Measurements from ENCODE around the gene KCNH4.
A peak's percentile ranks its signal among the peaks of the same experiment; 100 is the strongest.

The KCNH4 gene

GRCh38 chr17:42107597-42108576 lies 73.1 kb downstream of the KCNH4 start:
- peaks cover 2% of the 10 kb centered on the region for H3K36me3 ChIP-seq (ENCODE audit: control insufficient read depth, insufficient read depth, low read length)
- no peaks in the 10 kb centered on the region for H3K9me3 ChIP-seq (ENCODE audit: control insufficient read depth, insufficient read depth, low read length)
- H3K27me3 ChIP-seq (ENCODE audit: control insufficient read depth, insufficient read depth, low read length): no peaks in the 10 kb centered on the region
- peaks cover 6% of the 10 kb centered on the region for H3K4me1 ChIP-seq (ENCODE audit: control insufficient read depth, insufficient read depth, low read length)
- H3K4me3 ChIP-seq (ENCODE audit: low read depth, low read length): peak overlapping the region; percentile 58
- H3K9ac ChIP-seq (ENCODE audit: low read depth, low read length): peak overlapping the region; percentile 41

GRCh38 chr17:42107124-42107523 lies 73.8 kb downstream of the KCNH4 start:
- peak overlapping the region; percentile 58 for H3K4me3 ChIP-seq (ENCODE audit: low read depth, low read length)

More at GRCh38 chr17:42107124-42107523, 73.8 kb downstream of the KCNH4 start:
- Histone ChIP-seq H3K9me3 (ENCODE audit: control insufficient read depth, insufficient read depth, low read length) (no peaks in the 10 kb centered on the region), H3K9ac (ENCODE audit: low read depth, low read length) (no peak overlapping the region), H3K27me3 (ENCODE audit: control insufficient read depth, insufficient read depth, low read length) (no peaks in the 10 kb centered on the region), H3K36me3 (ENCODE audit: control insufficient read depth, insufficient read depth, low read length) (peaks cover 2% of the 10 kb centered on the region), H3K4me1 (ENCODE audit: control insufficient read depth, insufficient read depth, low read length) (peaks cover 4% of the 10 kb centered on the region)

All from iPS-15b (cell line).